GM21717 (cell line): ENCODE measurements around the gene PIK3AP1.
"Not testable (repeated sequence)": the region's sequence is repeated elsewhere in the genome, so short reads cannot be mapped to it uniquely, and the experiment has no call there.

Experiments used
- ATAC-seq: cut with Tn5 transposase; IDR thresholded peaks from one replicate; pipeline ENCODE4 v1.9.1; 2021; ENCODE audit warnings: mild to moderate bottlenecking, moderate library complexity; ENCODE audit not compliant: unreplicated experiment

PIK3AP1 gene

DNA sequence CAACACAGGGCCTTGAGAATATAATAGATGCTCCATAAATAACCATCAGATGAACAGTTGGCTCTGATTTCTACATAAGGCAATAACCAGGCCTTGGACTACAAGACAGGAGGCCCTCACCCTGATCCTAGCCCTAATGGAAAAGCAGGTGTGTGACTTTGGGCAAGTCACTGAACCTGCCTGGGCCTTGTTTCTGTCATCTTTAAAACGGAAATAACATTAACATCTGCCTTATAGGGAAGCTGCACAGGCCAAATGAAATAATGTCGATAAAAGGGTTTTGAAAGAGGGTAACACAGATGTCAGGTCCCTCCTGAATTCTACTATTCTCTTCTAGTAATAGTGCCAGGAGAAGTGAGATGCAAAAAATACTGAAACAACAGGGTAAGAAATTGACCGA, 20.7 kb downstream of the PIK3AP1 start:
- no peak for ATAC-seq

- not testable (repeated sequence) for ATAC-seq
These were observed 22.0 kb downstream of the PIK3AP1 start for GRCh38 chr10:96698305-96698704.

GRCh38 chr10:96697438-96697837, 22.9 kb downstream of the PIK3AP1 start:
- no peak for ATAC-seq

DNA sequence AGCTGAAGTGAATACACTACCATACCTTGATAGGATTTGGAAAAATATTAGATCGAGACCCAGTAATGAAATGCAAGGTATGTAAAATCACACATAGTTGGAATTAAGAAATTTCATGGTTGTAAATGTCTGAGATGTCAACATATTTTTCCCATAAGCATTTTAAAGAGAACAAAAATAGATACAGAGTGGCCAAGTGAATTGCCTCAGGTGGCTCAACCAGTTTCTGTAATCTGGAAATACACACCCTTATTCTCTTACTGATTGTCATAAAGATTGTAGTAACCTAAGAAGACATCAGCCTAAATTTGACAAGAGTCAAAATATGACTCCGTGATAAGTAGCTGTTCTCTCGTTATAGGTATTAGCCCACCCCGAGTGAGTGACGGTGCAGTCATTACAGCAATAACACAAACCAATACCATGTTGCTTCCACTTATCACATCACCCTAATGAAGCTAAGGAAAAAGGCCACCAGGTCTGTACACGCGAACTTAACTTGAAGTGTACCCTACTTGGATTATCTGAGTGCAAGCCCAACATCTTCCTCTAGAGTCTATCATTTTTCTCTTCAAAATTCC, 23.4 kb downstream of the PIK3AP1 start:
- no peak for ATAC-seq

GRCh38 chr10:96695975-96696634, 24.2 kb downstream of the PIK3AP1 start:
- no peak for ATAC-seq

- ATAC-seq: no peak
These were observed 24.9 kb downstream of the PIK3AP1 start for GRCh38 chr10:96695366-96695765.

GRCh38 chr10:96693431-96693830, 26.9 kb downstream of the PIK3AP1 start:
- ATAC-seq: no peak

GRCh38 chr10:96692427-96692826, 27.9 kb downstream of the PIK3AP1 start:
- no peak for ATAC-seq

GRCh38 chr10:96691761-96692160, 28.6 kb downstream of the PIK3AP1 start:
- no peak for ATAC-seq

DNA sequence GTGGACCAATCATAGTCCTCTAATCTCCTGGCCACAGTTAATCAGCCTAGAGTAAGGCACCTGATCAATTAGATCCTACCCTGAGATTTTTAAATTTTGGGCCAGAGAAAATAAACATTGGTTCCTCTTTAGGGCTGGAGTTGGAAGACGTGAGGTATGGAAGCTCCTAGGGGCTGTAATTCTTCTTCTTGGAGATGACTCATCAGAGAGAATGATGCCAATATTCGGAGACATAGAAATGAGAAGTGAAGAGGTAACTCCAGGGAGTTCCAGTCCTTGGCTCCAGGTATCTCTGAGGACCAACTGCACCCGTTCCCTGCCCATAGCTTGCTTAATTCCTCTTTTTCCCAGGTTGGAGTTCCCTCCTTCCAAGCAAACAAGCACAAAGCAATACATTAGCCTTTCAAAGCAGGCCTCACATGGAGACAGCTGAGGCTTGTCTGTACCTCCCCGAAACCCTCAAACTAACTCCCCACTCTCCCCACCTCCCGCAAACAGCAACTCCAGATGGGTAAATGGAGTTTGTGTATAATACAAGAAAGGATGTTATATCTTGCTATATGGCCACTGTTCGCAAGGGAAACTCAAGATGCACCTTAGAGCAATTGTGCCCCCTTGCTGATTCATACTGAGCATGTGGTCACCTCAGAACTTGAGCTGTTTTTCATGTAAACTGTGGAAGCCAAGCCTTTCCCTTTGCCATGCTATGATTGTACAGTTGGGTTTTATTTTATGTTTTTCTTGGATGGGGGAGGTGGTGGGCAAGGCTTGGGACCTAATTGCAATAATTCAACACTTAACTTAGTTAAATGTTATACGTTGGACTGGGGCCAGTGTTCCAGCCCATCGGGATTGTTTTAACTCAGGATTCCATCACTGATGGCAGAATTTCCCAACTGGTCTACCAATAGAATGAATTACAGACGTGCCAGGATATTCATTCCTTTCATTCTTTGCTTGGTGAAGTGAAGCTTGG, 29.3 kb downstream of the PIK3AP1 start:
- no peak for ATAC-seq

- ATAC-seq: no peak
These were observed 31.5 kb downstream of the PIK3AP1 start for GRCh38 chr10:96688789-96689188.

GRCh38 chr10:96687317-96688012, 32.8 kb downstream of the PIK3AP1 start:
- ATAC-seq: no peak

GRCh38 chr10:96686514-96686913, 33.8 kb downstream of the PIK3AP1 start:
- ATAC-seq: no peak

GRCh38 chr10:96685306-96685705, 35.0 kb downstream of the PIK3AP1 start:
- ATAC-seq: no peak

GRCh38 chr10:96684826-96685225, 35.5 kb downstream of the PIK3AP1 start:
- no peak for ATAC-seq

GRCh38 chr10:96683710-96684109, 36.6 kb downstream of the PIK3AP1 start:
- ATAC-seq: no peak

GRCh38 chr10:96683065-96683464, 37.2 kb downstream of the PIK3AP1 start:
- ATAC-seq: no peak

DNA sequence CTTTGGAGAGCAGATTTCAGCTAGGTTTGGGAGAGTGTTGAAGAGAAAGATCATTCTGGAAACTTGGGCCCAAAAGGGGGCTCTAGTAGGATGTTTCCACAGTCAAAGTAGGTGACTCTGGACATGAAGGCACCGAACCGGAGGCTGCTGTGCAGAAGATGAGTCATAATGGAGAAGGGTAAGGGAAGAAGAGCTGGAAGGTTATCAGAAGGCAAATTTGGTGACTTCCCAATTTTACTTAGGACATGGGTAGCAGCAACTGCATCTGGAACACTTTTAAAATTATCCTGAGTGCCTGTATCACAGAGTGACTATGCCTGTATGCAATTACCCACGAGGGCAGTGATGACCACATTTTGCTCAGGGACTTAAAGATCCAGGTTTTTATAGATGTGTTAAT, 38.8 kb downstream of the PIK3AP1 start:
- no peak for ATAC-seq

DNA sequence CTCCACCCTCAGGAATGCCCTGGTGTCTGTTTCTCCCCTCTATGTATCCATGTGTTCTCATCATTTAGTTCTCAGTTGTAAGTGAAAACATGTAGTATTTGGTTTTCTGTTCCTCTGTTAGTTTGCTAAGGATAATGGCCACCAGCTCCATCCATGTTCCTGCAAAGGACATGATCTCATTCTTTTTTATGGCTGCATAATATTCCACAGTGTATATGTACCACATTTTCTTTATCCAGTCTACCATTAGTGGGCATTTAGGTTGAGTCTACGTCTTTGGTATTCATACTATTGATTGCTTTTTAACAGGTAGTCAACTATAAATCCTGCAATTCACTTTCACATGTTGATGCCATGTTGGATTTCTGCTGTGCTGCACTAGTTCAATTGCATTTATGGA, 39.9 kb downstream of the PIK3AP1 start:
- not testable (repeated sequence) for ATAC-seq

DNA sequence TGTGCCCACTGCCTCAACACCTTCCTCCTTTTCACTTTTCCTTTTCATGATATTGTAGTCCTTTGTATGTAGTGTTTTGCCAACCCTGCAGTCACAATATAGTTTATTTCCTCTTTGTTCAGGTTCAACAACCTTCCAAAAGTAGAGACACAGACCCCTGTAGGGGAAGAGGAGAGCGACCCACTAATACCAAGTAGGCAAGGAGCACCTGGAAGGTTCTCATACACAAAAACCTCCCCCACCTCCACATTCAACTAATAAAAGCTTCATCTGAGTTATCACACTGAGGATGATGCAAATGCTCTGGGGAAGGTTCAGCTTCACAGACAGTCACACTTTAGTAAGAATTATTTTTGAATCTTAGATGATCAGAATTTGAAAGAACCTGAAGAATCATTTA, 41.6 kb downstream of the PIK3AP1 start:
- ATAC-seq: no peak
